SJCRH30 (cell line): ENCODE measurements around the gene HOXD3. TPM values are rescaled to one million over a fixed set of nuclear protein-coding genes. Genes with fewer than 3 reads are reported as not detected.

Experiments used
- DNase-seq, 2 experiments: peaks; one replicate each; pipeline ENCODE4 v3.0.0-alpha.2; 2015 to 2020
- H3K27ac ChIP-seq: fragments of 250-450 bp; sonication (Bioruptor Pico); 2 replicates; pipeline ENCODE4 v1.5.1; 2020; ENCODE audit warnings: mild to moderate bottlenecking, moderate library complexity
- H3K27me3 ChIP-seq: fragments of 250-450 bp; sonication (Bioruptor Pico); 2 replicates; pipeline ENCODE4 v1.5.1; 2020; ENCODE audit warnings: mild to moderate bottlenecking, moderate library complexity
- H3K36me3 ChIP-seq: fragments of 250-450 bp; sonication (Bioruptor Pico); 2 replicates; pipeline ENCODE4 v1.5.1; 2020; ENCODE audit warnings: mild to moderate bottlenecking, moderate library complexity
- H3K4me1 ChIP-seq: fragments of 250-450 bp; sonication (Bioruptor Pico); 2 replicates; pipeline ENCODE4 v1.5.1; 2020; ENCODE audit warnings: mild to moderate bottlenecking, moderate library complexity
- H3K4me3 ChIP-seq: fragments of 250-450 bp; sonication (Bioruptor Pico); 2 replicates; pipeline ENCODE4 v1.5.1; 2020; ENCODE audit warnings: mild to moderate bottlenecking, moderate library complexity
- H3K9me3 ChIP-seq: fragments of 250-450 bp; sonication (Bioruptor Pico); replicated peaks from 2 replicates; pipeline ENCODE4 v1.5.1; 2020; ENCODE audit warnings: mild to moderate bottlenecking, moderate library complexity
- total RNA-seq: library from RNA; depleted of rRNA; stranded (reverse); fragments of >200 nt; shearing (Covaris generic); gene quantifications from 2 replicates; pipeline ENCODE4 v1.2.3, GENCODE V29; 2014; rRNA removed

Gene HOXD3
- total RNA-seq: not detected in 2 replicates

- no peak for DNase-seq
- no peaks in the 10 kb centered on the region for H3K27me3 ChIP-seq
- H3K36me3 ChIP-seq: no peaks in the 10 kb centered on the region
- H3K4me1 ChIP-seq: no peaks in the 10 kb centered on the region
- no peak within 1 kb of the TSS for H3K4me3 ChIP-seq
- no peaks in the 10 kb centered on the region for H3K9me3 ChIP-seq
- H3K27ac ChIP-seq: no peak within 1 kb of the TSS
Observed at GRCh38 chr2:176156807-176157498, at the start of gene HOXD3. Gene HOXD3, plus strand, starts transcription at chr2:176157307. Its CDS starts 11,808 bp downstream, at chr2:176169115.

- H3K9me3 ChIP-seq: no peaks in the 10 kb centered on the region
- H3K4me1 ChIP-seq: no peaks in the 10 kb centered on the region
- no peaks in the 10 kb centered on the region for H3K36me3 ChIP-seq
- H3K4me3 ChIP-seq: peak overlapping the region; percentile 58
- DNase-seq: peak in 1 of 2 experiments; percentile 24
- no peak overlapping the region for H3K27ac ChIP-seq
- H3K27me3 ChIP-seq: no peaks in the 10 kb centered on the region
Observed at GRCh38 chr2:176107731-176108181, 49.4 kb upstream of the HOXD3 start.

- Histone ChIP-seq H3K4me3 (no peak overlapping the region), H3K9me3 (no peaks in the 10 kb centered on the region), H3K4me1 (no peaks in the 10 kb centered on the region), H3K27ac (no peak overlapping the region), H3K36me3 (no peaks in the 10 kb centered on the region), H3K27me3 (no peaks in the 10 kb centered on the region)
- no peak for DNase-seq
Observed at GRCh38 chr2:176109192-176109901, 47.8 kb upstream of the HOXD3 start.

GRCh38 chr2:176109946-176110345 lies 47.2 kb upstream of the HOXD3 start:
- Histone ChIP-seq H3K4me1 (peaks cover 4% of the 10 kb centered on the region), H3K27me3 (no peaks in the 10 kb centered on the region)

GRCh38 chr2:176110415-176111308 lies 46.4 kb upstream of the HOXD3 start:
- no peaks in the 10 kb centered on the region for H3K27me3 ChIP-seq
- no peak overlapping the region for H3K4me3 ChIP-seq
- DNase-seq: no peak
- no peaks in the 10 kb centered on the region for H3K36me3 ChIP-seq
- no peak overlapping the region for H3K27ac ChIP-seq
- peaks cover 8% of the 10 kb centered on the region for H3K4me1 ChIP-seq
- no peaks in the 10 kb centered on the region for H3K9me3 ChIP-seq

More at GRCh38 chr2:176109946-176110345, 47.2 kb upstream of the HOXD3 start:
- Histone ChIP-seq H3K36me3 (no peaks in the 10 kb centered on the region), H3K4me3 (no peak overlapping the region), H3K27ac (no peak overlapping the region), H3K9me3 (no peaks in the 10 kb centered on the region)
- DNase-seq: no peak

GRCh38 chr2:176111309-176111663 lies 45.8 kb upstream of the HOXD3 start:
- Histone ChIP-seq H3K4me3 (no peak overlapping the region), H3K4me1 (peaks cover 8% of the 10 kb centered on the region), H3K27ac (no peak overlapping the region), H3K36me3 (no peaks in the 10 kb centered on the region), H3K27me3 (no peaks in the 10 kb centered on the region), H3K9me3 (no peaks in the 10 kb centered on the region)
- DNase-seq: no peak

- no peaks in the 10 kb centered on the region for H3K36me3 ChIP-seq
- H3K9me3 ChIP-seq: no peaks in the 10 kb centered on the region
- H3K27ac ChIP-seq: no peak overlapping the region
- H3K27me3 ChIP-seq: no peaks in the 10 kb centered on the region
- no peak for DNase-seq
- no peak overlapping the region for H3K4me3 ChIP-seq
- peaks cover 8% of the 10 kb centered on the region for H3K4me1 ChIP-seq
Observed at GRCh38 chr2:176111846-176112374, 45.2 kb upstream of the HOXD3 start.

GRCh38 chr2:176112375-176113302 lies 44.5 kb upstream of the HOXD3 start:
- H3K4me3 ChIP-seq: no peak overlapping the region
- H3K27me3 ChIP-seq: no peaks in the 10 kb centered on the region
- peaks cover 8% of the 10 kb centered on the region for H3K4me1 ChIP-seq
- no peak for DNase-seq
- H3K9me3 ChIP-seq: no peaks in the 10 kb centered on the region
- no peak overlapping the region for H3K27ac ChIP-seq
- H3K36me3 ChIP-seq: no peaks in the 10 kb centered on the region

- H3K36me3 ChIP-seq: no peaks in the 10 kb centered on the region
- peak overlapping the region; percentile 85 for H3K27ac ChIP-seq
- peak overlapping the region; percentile 42 for H3K4me3 ChIP-seq
- no peaks in the 10 kb centered on the region for H3K9me3 ChIP-seq
- no peaks in the 10 kb centered on the region for H3K27me3 ChIP-seq
- H3K4me1 ChIP-seq: peaks cover 8% of the 10 kb centered on the region
- DNase-seq: peak; percentile 76 to 87
Observed at GRCh38 chr2:176114120-176114929, 42.8 kb upstream of the HOXD3 start.

- H3K27me3 ChIP-seq: no peaks in the 10 kb centered on the region
- H3K4me1 ChIP-seq: peaks cover 8% of the 10 kb centered on the region
- peak overlapping the region; percentile 85 for H3K27ac ChIP-seq
- no peaks in the 10 kb centered on the region for H3K36me3 ChIP-seq
- DNase-seq: no peak
- H3K4me3 ChIP-seq: peak overlapping the region; percentile 42
- H3K9me3 ChIP-seq: no peaks in the 10 kb centered on the region
Observed at GRCh38 chr2:176114930-176115625, 42.0 kb upstream of the HOXD3 start.

- no peak for DNase-seq
- H3K27me3 ChIP-seq: no peaks in the 10 kb centered on the region
- H3K9me3 ChIP-seq: no peaks in the 10 kb centered on the region
- H3K4me1 ChIP-seq: peaks cover 8% of the 10 kb centered on the region
- no peak within 1 kb of the TSS for H3K27ac ChIP-seq
- H3K36me3 ChIP-seq: no peaks in the 10 kb centered on the region
- H3K4me3 ChIP-seq: no peak within 1 kb of the TSS
Observed at GRCh38 chr2:176115883-176116813, 41.0 kb upstream of the HOXD3 start, which contains the start of gene HOXD10. Gene HOXD10, plus strand, starts transcription at chr2:176116778. Its CDS starts 56 bp downstream, at chr2:176116834.
